ENCODE data around the gene CEP131. TPM values are rescaled to one million over a fixed set of nuclear protein-coding genes. Genes with fewer than 3 reads are reported as not detected.

The CEP131 gene
- polyA plus RNA-seq (2012; ENCODE audit: low read depth, missing spikeins): 10.6 TPM

- FAIRE-seq (peak; percentile 98), DNase-seq (ENCODE audit: insufficient read length, low spot score) (peak; percentile 100)
Observed at GRCh38 chr17:81222906-81223761, at the start of gene CEP131. TSS of gene CEP131 (minus strand) at chr17:81222965. CDS start at chr17:81220056, 2,909 bp downstream.

DNA sequence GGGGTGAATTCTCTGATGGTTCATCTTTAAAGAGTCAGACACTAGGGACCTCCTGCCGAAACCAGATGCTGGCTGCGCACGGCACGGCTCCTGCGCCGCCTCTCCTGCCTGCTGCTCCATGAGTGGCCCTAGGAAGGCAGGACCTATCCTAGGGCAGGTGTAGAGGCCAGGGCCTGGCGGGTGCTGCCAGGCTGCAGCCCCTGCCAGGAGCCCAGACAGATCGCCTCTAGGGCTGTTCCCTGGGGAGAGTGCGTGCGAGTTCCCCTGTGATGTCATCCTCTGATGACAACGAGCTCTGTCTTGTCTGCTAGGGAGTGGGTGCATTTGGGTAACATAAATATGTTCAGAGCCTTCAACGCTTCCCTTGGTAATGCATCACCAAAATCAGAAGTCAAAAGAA is 48.5 kb upstream of the CEP131 start:
- TF ChIP-seq POU2F2 (IDR thresholded peaks at IDR 0.05; ENCODE audit: low read depth, low read length) (no peak), SPI1 (IDR thresholded peaks at IDR 0.05; ENCODE audit: low read depth, low read length) (no peak), PAX5 (IDR thresholded peaks at IDR 0.05; ENCODE audit: insufficient read depth, low read length, severe bottlenecking) (no peak)
- FAIRE-seq: no peak
- DNase-seq (ENCODE audit: insufficient read length, low spot score): no peak

More at GRCh38 chr17:81222906-81223761, at the start of gene CEP131:
- TF ChIP-seq POLR2A (IDR thresholded peaks at IDR 0.05; ENCODE audit: low read depth, low read length) (no peak), PAX5 (IDR thresholded peaks at IDR 0.05; ENCODE audit: insufficient read depth, low read length, severe bottlenecking) (peak; percentile 35)

- TF ChIP-seq PAX5 (IDR thresholded peaks at IDR 0.05; ENCODE audit: insufficient read depth, low read length, severe bottlenecking) (no peak), POLR2A (IDR thresholded peaks at IDR 0.05; ENCODE audit: low read depth, low read length) (no peak), POLR2AphosphoS5 (IDR thresholded peaks at IDR 0.05; ENCODE audit: low read depth, low read length) (no peak), TAF1 (IDR thresholded peaks at IDR 0.05; ENCODE audit: low read depth, low read length) (no peak), POU2F2 (IDR thresholded peaks at IDR 0.05; ENCODE audit: low read depth, low read length) (no peak), SPI1 (IDR thresholded peaks at IDR 0.05; ENCODE audit: low read depth, low read length) (no peak)
- DNase-seq (ENCODE audit: insufficient read length, low spot score) (no peak), FAIRE-seq (no peak)
Observed at GRCh38 chr17:81270279-81270678, 47.5 kb upstream of the CEP131 start.

DNA sequence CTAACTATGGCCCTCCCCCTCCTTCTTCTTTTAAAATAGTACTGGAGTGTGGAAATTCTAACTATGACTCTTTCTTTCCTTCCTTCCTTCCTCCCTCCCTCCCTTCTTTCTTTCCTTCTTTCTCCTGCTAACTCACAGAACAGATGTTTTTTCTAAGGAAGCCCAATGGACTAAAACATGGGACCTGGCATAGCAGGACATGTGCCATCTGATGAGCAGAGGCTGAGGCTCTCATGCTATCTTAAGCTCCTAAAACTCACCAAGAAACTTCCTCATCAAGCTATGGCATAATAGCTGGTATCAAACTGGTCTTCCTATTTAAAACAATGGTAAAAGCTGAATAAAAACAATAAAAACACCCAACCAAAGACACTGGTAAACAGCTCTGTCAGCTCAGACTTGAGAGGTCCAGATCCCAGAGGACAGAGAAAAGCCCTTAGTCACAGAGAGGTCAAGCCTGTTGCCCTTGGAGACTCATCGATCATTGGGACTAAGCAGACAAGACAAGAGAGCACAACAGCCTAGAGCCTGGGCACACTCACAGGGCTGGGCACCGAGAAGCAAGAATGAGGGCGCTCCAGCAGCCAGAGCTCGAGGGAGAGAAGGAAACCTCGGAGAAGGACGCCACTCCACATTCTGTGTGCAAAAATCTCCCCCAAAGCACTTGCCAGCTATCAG is 44.8 kb upstream of the CEP131 start:
- DNase-seq (ENCODE audit: insufficient read length, low spot score) (no peak), FAIRE-seq (no peak)
- TF ChIP-seq PAX5 (IDR thresholded peaks at IDR 0.05; ENCODE audit: insufficient read depth, low read length, severe bottlenecking): no peak
- TF ChIP-seq TAF1 (IDR thresholded peaks at IDR 0.05; ENCODE audit: low read depth, low read length): no peak
- TF ChIP-seq SPI1 (IDR thresholded peaks at IDR 0.05; ENCODE audit: low read depth, low read length): no peak
- no peak for TF ChIP-seq POU2F2 (IDR thresholded peaks at IDR 0.05; ENCODE audit: low read depth, low read length)
- no peak for TF ChIP-seq POLR2AphosphoS5 (IDR thresholded peaks at IDR 0.05; ENCODE audit: low read depth, low read length)
- no peak for TF ChIP-seq POLR2A (IDR thresholded peaks at IDR 0.05; ENCODE audit: low read depth, low read length)

- DNase-seq (ENCODE audit: insufficient read length, low spot score) (no peak), FAIRE-seq (no peak)
- no peak for TF ChIP-seq SPI1 (IDR thresholded peaks at IDR 0.05; ENCODE audit: low read depth, low read length)
- TF ChIP-seq POLR2AphosphoS5 (IDR thresholded peaks at IDR 0.05; ENCODE audit: low read depth, low read length): no peak
- TF ChIP-seq PAX5 (IDR thresholded peaks at IDR 0.05; ENCODE audit: insufficient read depth, low read length, severe bottlenecking): no peak
- TF ChIP-seq POLR2A (IDR thresholded peaks at IDR 0.05; ENCODE audit: low read depth, low read length): no peak
- no peak for TF ChIP-seq TAF1 (IDR thresholded peaks at IDR 0.05; ENCODE audit: low read depth, low read length)
- no peak for TF ChIP-seq POU2F2 (IDR thresholded peaks at IDR 0.05; ENCODE audit: low read depth, low read length)
Observed at GRCh38 chr17:81265576-81265975, 42.8 kb upstream of the CEP131 start.

DNA sequence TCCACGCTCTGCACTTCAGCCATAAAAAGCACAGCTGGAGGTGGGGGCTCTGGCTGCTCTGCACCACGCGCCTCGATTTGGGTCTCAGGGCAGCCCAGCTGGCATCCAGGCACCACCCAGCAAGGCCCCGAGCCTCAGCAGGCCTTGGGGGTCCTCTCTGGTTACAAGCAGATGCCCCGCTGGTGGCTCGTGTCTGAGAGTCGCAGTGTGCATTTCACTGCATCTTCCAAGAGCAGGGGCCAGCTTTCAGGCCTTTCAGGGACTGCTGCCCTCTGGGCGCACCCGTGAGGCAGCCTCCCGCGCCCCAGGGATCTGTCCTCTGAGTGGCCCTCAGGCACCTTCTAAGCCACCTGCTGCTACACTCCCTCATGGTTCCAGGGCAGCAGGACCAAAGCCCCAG is 41.9 kb upstream of the CEP131 start:
- FAIRE-seq (no peak), DNase-seq (ENCODE audit: insufficient read length, low spot score) (no peak)
- TF ChIP-seq SPI1 (IDR thresholded peaks at IDR 0.05; ENCODE audit: low read depth, low read length) (no peak), POU2F2 (IDR thresholded peaks at IDR 0.05; ENCODE audit: low read depth, low read length) (no peak), PAX5 (IDR thresholded peaks at IDR 0.05; ENCODE audit: insufficient read depth, low read length, severe bottlenecking) (no peak), POLR2AphosphoS5 (IDR thresholded peaks at IDR 0.05; ENCODE audit: low read depth, low read length) (no peak), POLR2A (IDR thresholded peaks at IDR 0.05; ENCODE audit: low read depth, low read length) (no peak), TAF1 (IDR thresholded peaks at IDR 0.05; ENCODE audit: low read depth, low read length) (no peak)

DNA sequence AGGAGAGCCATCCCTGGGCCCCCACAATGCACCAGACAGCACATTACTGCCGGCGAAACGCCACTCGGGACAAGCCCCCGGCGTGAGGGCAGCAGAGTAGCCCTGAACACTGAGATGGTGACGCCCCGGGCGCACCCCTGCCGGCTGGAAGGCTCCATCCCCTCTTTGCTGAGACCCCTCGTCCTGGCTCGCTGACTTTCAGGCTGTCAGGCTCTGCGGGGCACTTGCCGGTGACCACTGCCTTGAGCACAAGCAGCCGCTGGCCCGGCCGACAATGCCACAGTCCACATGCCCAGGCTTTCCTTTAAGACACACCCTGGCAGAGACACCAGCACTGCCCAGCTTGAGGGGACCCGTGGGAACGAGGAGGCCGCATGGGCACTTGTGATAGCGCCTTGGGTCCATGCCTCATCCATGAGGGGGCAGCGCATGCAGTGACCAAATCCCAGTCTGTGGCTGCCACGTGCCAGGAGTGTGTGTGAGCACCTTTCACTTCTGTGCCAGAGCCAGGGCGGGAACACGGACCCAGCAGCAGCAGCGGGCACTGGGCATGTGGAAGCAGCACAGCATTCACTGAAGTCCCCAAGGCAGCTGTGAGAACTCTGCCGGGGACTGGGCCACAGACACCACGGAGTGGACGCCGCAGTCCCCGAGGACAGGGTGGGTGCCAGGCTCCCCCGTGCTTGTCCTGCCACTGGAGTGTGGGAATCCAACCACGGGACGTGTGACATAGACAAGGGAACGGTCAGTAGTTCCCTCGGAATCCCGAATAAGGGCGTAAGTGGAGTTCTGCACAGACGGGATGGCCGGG is 40.8 kb upstream of the CEP131 start:
- DNase-seq (ENCODE audit: insufficient read length, low spot score) (no peak), FAIRE-seq (no peak)
- no peak for TF ChIP-seq POLR2A (IDR thresholded peaks at IDR 0.05; ENCODE audit: low read depth, low read length)
- no peak for TF ChIP-seq POU2F2 (IDR thresholded peaks at IDR 0.05; ENCODE audit: low read depth, low read length)

DNA sequence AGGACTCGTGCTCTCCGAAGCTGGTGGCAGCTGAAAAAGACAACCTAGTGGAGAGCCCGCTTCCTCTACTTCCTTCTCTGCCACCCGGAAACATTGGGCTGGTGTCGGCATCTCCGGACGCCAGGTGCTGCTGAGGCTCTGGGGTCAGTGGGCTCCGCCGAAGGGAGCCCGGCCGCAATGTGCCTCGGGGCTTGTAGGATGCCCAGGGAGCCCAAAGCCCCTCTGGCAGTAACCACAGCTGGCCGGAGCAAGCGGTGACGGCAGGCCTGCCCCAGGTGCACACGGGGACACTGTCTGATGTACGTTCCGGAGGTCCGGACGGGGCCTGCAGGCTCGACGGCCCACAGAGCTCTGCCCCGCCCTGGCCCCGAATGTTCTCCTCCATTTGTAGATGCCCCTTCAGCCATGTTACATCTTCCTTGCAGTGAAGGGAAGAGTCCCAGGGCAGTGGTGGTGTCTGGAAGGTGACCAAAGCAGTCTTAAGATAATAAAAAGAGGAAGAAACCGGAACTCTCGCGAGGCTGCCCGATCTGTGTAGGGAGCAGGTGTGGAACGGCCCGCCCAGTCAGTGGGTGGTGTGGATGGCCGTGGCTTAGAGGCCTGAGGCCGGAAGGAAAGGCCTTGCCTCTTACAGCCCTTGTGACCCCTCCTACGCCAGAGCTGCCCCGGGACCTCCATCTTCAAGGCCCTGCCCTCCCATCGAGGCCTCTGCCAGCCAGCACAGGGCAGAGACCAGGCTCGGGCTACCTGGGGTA is 39.0 kb upstream of the CEP131 start:
- no peak for DNase-seq (ENCODE audit: insufficient read length, low spot score)

GRCh38 chr17:81261096-81261495 is 38.3 kb upstream of the CEP131 start:
- no peak for FAIRE-seq
- TF ChIP-seq POLR2AphosphoS5 (IDR thresholded peaks at IDR 0.05; ENCODE audit: low read depth, low read length) (no peak), SPI1 (IDR thresholded peaks at IDR 0.05; ENCODE audit: low read depth, low read length) (no peak), POU2F2 (IDR thresholded peaks at IDR 0.05; ENCODE audit: low read depth, low read length) (no peak), POLR2A (IDR thresholded peaks at IDR 0.05; ENCODE audit: low read depth, low read length) (no peak), TAF1 (IDR thresholded peaks at IDR 0.05; ENCODE audit: low read depth, low read length) (no peak), PAX5 (IDR thresholded peaks at IDR 0.05; ENCODE audit: insufficient read depth, low read length, severe bottlenecking) (no peak)

More for the DNA sequence above, 39.0 kb upstream of the CEP131 start:
- no peak for FAIRE-seq
- TF ChIP-seq SPI1 (IDR thresholded peaks at IDR 0.05; ENCODE audit: low read depth, low read length) (no peak), POLR2AphosphoS5 (IDR thresholded peaks at IDR 0.05; ENCODE audit: low read depth, low read length) (no peak), POU2F2 (IDR thresholded peaks at IDR 0.05; ENCODE audit: low read depth, low read length) (no peak), POLR2A (IDR thresholded peaks at IDR 0.05; ENCODE audit: low read depth, low read length) (no peak), TAF1 (IDR thresholded peaks at IDR 0.05; ENCODE audit: low read depth, low read length) (no peak), PAX5 (IDR thresholded peaks at IDR 0.05; ENCODE audit: insufficient read depth, low read length, severe bottlenecking) (no peak)

More at GRCh38 chr17:81261096-81261495, 38.3 kb upstream of the CEP131 start:
- no peak for DNase-seq (ENCODE audit: insufficient read length, low spot score)

Data from GM12891 (cell line).